Keratinocyte (primary cell): ENCODE results near the gene TMED3. TPM values are rescaled to one million over a fixed set of nuclear protein-coding genes. Genes with fewer than 3 reads are reported as not detected.
A peak's percentile ranks its signal among the peaks of the same experiment; 100 is the strongest.

ENCODE experiments used
- DNase-seq: peaks from one replicate; pipeline ENCODE4 v3.0.0-alpha.2; 2011; ENCODE audit warnings: low read depth, missing footprints, low spot score
- FAIRE-seq: peaks from 2 replicates; lab custom pipeline; 2011; peaks lifted over from hg19 to GRCh38; lab: Jason Lieb, UNC
- H2AFZ ChIP-seq: 2 replicates; pipeline ENCODE4 v1.6.0; 2012; ENCODE audit warnings: low read length, control low read depth, inconsistent platforms; ENCODE audit not compliant: control insufficient read depth
- H3K27ac ChIP-seq: 2 replicates; pipeline ENCODE4 v1.5.1; 2011; ENCODE audit warnings: low read length; ENCODE audit not compliant: control insufficient read depth, insufficient read depth
- H3K27me3 ChIP-seq: 3 replicates; pipeline ENCODE4 v1.6.0; 2011; ENCODE audit warnings: low read length; ENCODE audit not compliant: control insufficient read depth, insufficient read depth; ENCODE audit errors: extremely low read depth
- H3K36me3 ChIP-seq, 2 experiments: 2 replicates in 1 of 2; 3 replicates in 1 of 2; pipeline ENCODE4 v1.5.1; 2011; ENCODE audit warnings: low read length in 2 of 2, mild to moderate bottlenecking in 1 of 2; ENCODE audit not compliant: control insufficient read depth in 2 of 2, insufficient read depth in 2 of 2; ENCODE audit errors: extremely low read depth in 1 of 2
- H3K4me1 ChIP-seq: 3 replicates; pipeline ENCODE4 v1.5.1; 2011; ENCODE audit warnings: low read length; ENCODE audit not compliant: control insufficient read depth, insufficient read depth; ENCODE audit errors: extremely low read depth
- H3K4me2 ChIP-seq: 3 replicates; pipeline ENCODE4 v1.6.0; 2011; ENCODE audit warnings: low read depth, low read length; ENCODE audit not compliant: control insufficient read depth, insufficient read depth; ENCODE audit errors: extremely low read depth
- H3K4me3 ChIP-seq, 3 experiments: fragments of 200-600 bp in 1 of 3; sonication (generic) in 1 of 3; 2 replicates in 2 of 3; 3 replicates in 1 of 3; pipeline ENCODE4 v1.5.1; 2011 to 2016; ENCODE audit warnings: low read length in 3 of 3, mild to moderate bottlenecking in 3 of 3, control low read depth in 2 of 3, inconsistent platforms in 1 of 3, low read depth in 1 of 3, mixed read lengths in 1 of 3, mixed run types in 1 of 3, moderate library complexity in 1 of 3; ENCODE audit not compliant: control insufficient read depth in 2 of 3, insufficient read depth in 2 of 3; ENCODE audit errors: extremely low read depth in 1 of 3
- H3K79me2 ChIP-seq: 2 replicates; pipeline ENCODE4 v1.6.0; 2012; ENCODE audit warnings: low read length; ENCODE audit not compliant: control insufficient read depth, insufficient read depth
- H3K9ac ChIP-seq: 3 replicates; pipeline ENCODE4 v1.6.0; 2011; ENCODE audit warnings: low read length; ENCODE audit not compliant: control insufficient read depth, insufficient read depth; ENCODE audit errors: extremely low read depth
- H3K9me1 ChIP-seq: 3 replicates; pipeline ENCODE4 v1.6.0; 2011; ENCODE audit warnings: low read length; ENCODE audit not compliant: control insufficient read depth, insufficient read depth; ENCODE audit errors: extremely low read depth
- H3K9me3 ChIP-seq: 2 replicates; pipeline ENCODE4 v1.5.1; 2012; ENCODE audit warnings: low read depth, low read length; ENCODE audit not compliant: control insufficient read depth
- H4K20me1 ChIP-seq: 3 replicates; pipeline ENCODE4 v1.6.0; 2011; ENCODE audit warnings: low read length; ENCODE audit not compliant: control insufficient read depth, insufficient read depth; ENCODE audit errors: extremely low read depth
- EZH2 ChIP-seq: IDR thresholded peaks from one replicate; pipeline ENCODE4 v1.6.1; 2012; ENCODE audit warnings: inconsistent platforms, mild to moderate bottlenecking, low read length, moderate library complexity
- dilution Hi-C: fragments of 300-500 bp; cut with MboI; formaldehyde crosslinking; loops from one replicate; pipeline ENCODE4 v1.7.0; 2020; ENCODE audit warnings: low sequenced_read_pairs; ENCODE audit not compliant: extremely low pct_ligation_motif_present
- polyA plus RNA-seq, 5 experiments: library from polyadenylated mRNA; depleted of rRNA in 3 of 5; stranded (reverse) in 3 of 5; stranded (forward) in 1 of 5; unstranded in 1 of 5; fragments of >200 nt; gene quantifications; 1 replicate in 1 of 5; 2 replicates in 3 of 5; 3 replicates in 1 of 5; pipeline versions ENCODE4 v1.2.1 to v1.2.3, GENCODE V29; 2011 to 2012; ENCODE audit warnings: missing spikeins in 2 of 5, low read depth in 1 of 5, low replicate concordance in 1 of 5
- TF ChIP-seq, protein P1 (sequence below), 3 experiments: IDR thresholded peaks in 1 of 3; conservative IDR thresholded peaks in 1 of 3; optimal IDR thresholded peaks in 1 of 3; 2 replicates in 2 of 3; 3 replicates in 1 of 3; pipeline versions ENCODE3 to v1.5.1; 2011; ENCODE audit warnings: low read length in 3 of 3, mild to moderate bottlenecking in 3 of 3, moderate library complexity in 2 of 3, control low read depth in 1 of 3, inconsistent platforms in 1 of 3; ENCODE audit not compliant: insufficient read depth in 2 of 3; ENCODE audit errors: extremely low read depth in 1 of 3

TMED3 gene
- polyA plus RNA-seq, 1 donor (not counting 4 experiments of a cell fraction or from before 2014, with no cell fraction given): 137 TPM

DNA sequence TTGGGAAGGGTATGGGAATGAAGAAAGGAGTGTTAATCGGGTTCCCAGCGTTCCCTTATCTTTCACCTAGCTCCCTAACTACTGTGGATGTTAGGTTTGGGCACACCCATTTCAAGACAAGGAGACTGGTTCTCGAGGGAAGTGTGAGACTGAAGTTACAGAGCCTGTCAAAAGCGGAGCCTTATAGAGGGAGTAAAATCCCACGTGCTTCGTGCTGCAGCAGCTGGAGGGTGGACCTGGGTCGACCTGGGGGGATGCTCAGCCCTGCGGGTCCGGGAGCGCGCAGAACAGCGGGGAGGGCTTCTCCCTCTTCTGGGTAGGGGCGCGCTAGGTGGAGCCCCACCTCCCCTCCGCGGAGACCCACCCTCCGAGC, 314 bp upstream of the TMED3 start:
- Histone ChIP-seq H2AFZ (peak overlapping the region; percentile 93), H3K36me3 (peaks cover 7 to 13% of the 10 kb centered on the region in 2 experiments), H3K9ac (no peak overlapping the region), H4K20me1 (no peaks in the 10 kb centered on the region), H3K4me1 (peaks cover 33% of the 10 kb centered on the region), H3K79me2 (peaks cover 32% of the 10 kb centered on the region), H3K27ac (no peak overlapping the region), H3K9me1 (no peaks in the 10 kb centered on the region), H3K27me3 (peaks cover 11% of the 10 kb centered on the region), H3K4me2 (peak overlapping the region; percentile 79), H3K9me3 (no peaks in the 10 kb centered on the region), H3K4me3 (peak overlapping the region; percentile 72 to 89 (median 84))
- FAIRE-seq (no peak), DNase-seq (no peak)
- dilution Hi-C loops: no loop called here
- TF ChIP-seq EZH2: no peak
- TF ChIP-seq, protein P1, sequence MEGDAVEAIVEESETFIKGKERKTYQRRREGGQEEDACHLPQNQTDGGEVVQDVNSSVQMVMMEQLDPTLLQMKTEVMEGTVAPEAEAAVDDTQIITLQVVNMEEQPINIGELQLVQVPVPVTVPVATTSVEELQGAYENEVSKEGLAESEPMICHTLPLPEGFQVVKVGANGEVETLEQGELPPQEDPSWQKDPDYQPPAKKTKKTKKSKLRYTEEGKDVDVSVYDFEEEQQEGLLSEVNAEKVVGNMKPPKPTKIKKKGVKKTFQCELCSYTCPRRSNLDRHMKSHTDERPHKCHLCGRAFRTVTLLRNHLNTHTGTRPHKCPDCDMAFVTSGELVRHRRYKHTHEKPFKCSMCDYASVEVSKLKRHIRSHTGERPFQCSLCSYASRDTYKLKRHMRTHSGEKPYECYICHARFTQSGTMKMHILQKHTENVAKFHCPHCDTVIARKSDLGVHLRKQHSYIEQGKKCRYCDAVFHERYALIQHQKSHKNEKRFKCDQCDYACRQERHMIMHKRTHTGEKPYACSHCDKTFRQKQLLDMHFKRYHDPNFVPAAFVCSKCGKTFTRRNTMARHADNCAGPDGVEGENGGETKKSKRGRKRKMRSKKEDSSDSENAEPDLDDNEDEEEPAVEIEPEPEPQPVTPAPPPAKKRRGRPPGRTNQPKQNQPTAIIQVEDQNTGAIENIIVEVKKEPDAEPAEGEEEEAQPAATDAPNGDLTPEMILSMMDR (optimal IDR thresholded peaks at IDR 0.05 in 1 of 3, IDR thresholded peaks at IDR 0.05 in 1 of 3, conservative IDR thresholded peaks at IDR 0.05 in 1 of 3; ENCODE audit: extremely low read depth in 1 of 3, insufficient read depth in 2 of 3, low read length in 3 of 3): no peak

DNA sequence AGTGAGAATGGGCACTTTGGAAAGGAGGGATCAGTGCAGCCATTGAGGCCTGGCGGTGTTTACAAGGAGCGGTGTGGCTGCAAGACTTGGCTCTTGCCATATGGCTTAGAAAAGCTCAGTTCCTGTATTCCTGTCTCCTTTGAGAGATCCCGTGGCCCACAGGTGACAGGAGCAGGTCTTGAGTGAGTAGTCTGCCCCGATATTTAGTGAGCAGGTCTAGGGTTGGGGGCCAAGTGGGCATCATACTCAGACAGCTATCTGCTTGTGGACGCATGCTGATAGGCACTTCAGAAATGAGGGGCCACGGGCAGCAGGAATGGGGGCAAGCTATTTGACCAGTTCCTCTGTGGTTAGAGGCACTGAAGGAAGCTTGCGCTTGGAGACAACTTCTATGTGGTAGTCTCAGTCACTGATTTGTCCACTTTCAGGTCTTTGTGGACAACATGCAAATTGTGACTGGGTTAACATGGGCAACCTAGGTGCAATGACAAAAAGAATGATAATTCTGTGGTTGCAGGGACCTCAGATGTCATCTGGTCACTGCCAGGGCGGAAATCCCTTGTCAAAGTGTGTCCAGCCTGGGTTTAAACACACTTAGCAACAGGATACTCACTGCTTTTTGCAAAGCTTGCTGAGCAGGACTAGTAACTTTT, 1.1 kb downstream of the TMED3 start:
- Histone ChIP-seq H3K9me1 (no peaks in the 10 kb centered on the region), H3K4me2 (peak overlapping the region; percentile 79), H2AFZ (peak overlapping the region; percentile 85), H3K9me3 (no peaks in the 10 kb centered on the region), H3K4me3 (peak overlapping the region; percentile 72 to 89 (median 84)), H3K27ac (peak overlapping the region; percentile 59), H3K27me3 (peaks cover 11% of the 10 kb centered on the region), H3K9ac (peak overlapping the region; percentile 82), H3K4me1 (peaks cover 33% of the 10 kb centered on the region), H4K20me1 (no peaks in the 10 kb centered on the region), H3K79me2 (peaks cover 46% of the 10 kb centered on the region), H3K36me3 (peaks cover 15 to 25% of the 10 kb centered on the region in 2 experiments)
- no peak for TF ChIP-seq EZH2
- TF ChIP-seq, protein P1 (optimal IDR thresholded peaks at IDR 0.05 in 1 of 3, IDR thresholded peaks at IDR 0.05 in 1 of 3, conservative IDR thresholded peaks at IDR 0.05 in 1 of 3; ENCODE audit: extremely low read depth in 1 of 3, insufficient read depth in 2 of 3, low read length in 3 of 3): no peak
- no peak for DNase-seq
- dilution Hi-C loops: no loop called here
- no peak for FAIRE-seq
